ENCODE results near the gene OSBPL5.

- TF ChIP-seq CTCF (IDR thresholded peaks at IDR 0.05) (no peak), EZH2phosphoT487 (IDR thresholded peaks at IDR 0.05) (no peak), EZH2 (IDR thresholded peaks at IDR 0.05) (no peak)
These were observed 19.9 kb downstream of the OSBPL5 start for GRCh38 chr11:3145206-3145520.
